Hypothalamus (tissue), 51 donors: ENCODE measurements around the gene OMG.
A peak's percentile ranks its signal among the peaks of the same experiment; 100 is the strongest.
"Not testable (repeated sequence)": the region's sequence is repeated elsewhere in the genome, so short reads cannot be mapped to it uniquely, and the experiment has no call there.

ENCODE experiments used
- DNase-seq, 51 donors: peaks; one replicate each; lab custom pipeline; 2025; lab: John Stamatoyannopoulos, UW

The OMG gene

GRCh38 chr17:31266042-31266441 lies 31.0 kb downstream of the OMG start:
- no peak for DNase-seq

- DNase-seq, result not testable (repeated sequence)
Measured at GRCh38 chr17:31262923-31263322, 34.1 kb downstream of the OMG start.

GRCh38 chr17:31261601-31262000 lies 35.4 kb downstream of the OMG start:
- DNase-seq, result no peak

GRCh38 chr17:31260151-31260550 lies 36.9 kb downstream of the OMG start:
- DNase-seq, result no peak

- DNase-seq, result no peak
Measured at GRCh38 chr17:31256936-31257335, 40.1 kb downstream of the OMG start.

GRCh38 chr17:31254654-31255053 lies 42.4 kb downstream of the OMG start:
- DNase-seq, result no peak

- DNase-seq, result no peak
Measured at GRCh38 chr17:31252741-31253140, 44.3 kb downstream of the OMG start.

GRCh38 chr17:31251970-31252328 lies 45.1 kb downstream of the OMG start:
- DNase-seq, result no peak

- no peak for DNase-seq
Measured at GRCh38 chr17:31251105-31251969, 45.7 kb downstream of the OMG start.

- peak in 1 of 51 donors; percentile 21 for DNase-seq
Measured at GRCh38 chr17:31250229-31250628, 46.8 kb downstream of the OMG start.

- peak in 1 of 51 donors; percentile 30 for DNase-seq
Measured at GRCh38 chr17:31249835-31250141, 47.3 kb downstream of the OMG start.

GRCh38 chr17:31248986-31249834 lies 47.8 kb downstream of the OMG start:
- no peak for DNase-seq
